Esophagus squamous epithelium (tissue), 5 donors: ENCODE data around the gene HOXD10. TPM values are rescaled to one million over a fixed set of nuclear protein-coding genes. Genes with fewer than 3 reads are reported as not detected.

Experiments used
- DNase-seq: peaks from one replicate; lab custom pipeline; 2025; lab: John Stamatoyannopoulos, UW
- H3K27ac ChIP-seq, 4 donors: fragments of 200-600 bp; sonication (generic); one replicate each; pipeline ENCODE4 v1.5.1; 2016 to 2019; ENCODE audit warnings: mild to moderate bottlenecking in 1 of 4
- H3K27me3 ChIP-seq, 4 donors: fragments of 200-600 bp; sonication (generic); 1 replicate in 3 of 4; 2 replicates in 1 of 4; pipeline versions ENCODE4 v1.5.1 to v1.6.0; 2017 to 2021; ENCODE audit warnings: antibody characterized with exemption in 1 of 4
- H3K36me3 ChIP-seq, 3 donors: fragments of 200-600 bp; sonication (generic); one replicate each; pipeline ENCODE4 v1.5.1; 2016 to 2019
- H3K4me1 ChIP-seq, 3 donors: fragments of 200-600 bp; sonication (generic); one replicate each; pipeline ENCODE4 v1.5.1; 2017 to 2019
- H3K4me3 ChIP-seq, 4 donors: fragments of 200-600 bp; sonication (generic); 1 replicate in 3 of 4; 2 replicates in 1 of 4; pipeline ENCODE4 v1.5.1; 2016 to 2019; ENCODE audit warnings: mild to moderate bottlenecking in 2 of 4, moderate library complexity in 1 of 4
- H3K9me3 ChIP-seq, 3 donors: fragments of 200-600 bp; sonication (generic); one replicate each; pipeline ENCODE4 v1.5.1; 2016 to 2019
- CTCF ChIP-seq, 6 experiments: fragments of 450-650 bp in 4 of 6; fragments of 200-600 bp in 2 of 6; sonication (generic) in 2 of 6; IDR thresholded peaks; one replicate each; pipeline ENCODE4 v1.5.1; 2016 to 2019; ENCODE audit warnings: antibody characterized with exemption in 6 of 6, mild to moderate bottlenecking in 4 of 6, moderate library complexity in 4 of 6
- POLR2A ChIP-seq, 4 donors: fragments of 450-650 bp; IDR thresholded peaks; one replicate each; pipeline ENCODE4 v1.6.1; 2017; ENCODE audit warnings: antibody characterized with exemption in 4 of 4, mild to moderate bottlenecking in 4 of 4, moderate library complexity in 3 of 4
- WGBS, 2 donors: methylation state at CpG; one replicate each; pipeline ENCODE4 v1.1.5; 2018; 5-methylcytosine and 5-hydroxymethylcytosine counted together
- intact Hi-C: fragments of 100-400 bp; cut with DNase I; formaldehyde crosslinking; loops from one replicate; pipeline ENCODE4 v1.15.0; 2022
- total RNA-seq, 4 donors: library from RNA; depleted of rRNA; stranded (reverse); fragments of >200 nt; gene quantifications; one replicate each; pipeline ENCODE4 v1.1.0, GENCODE V29; 2016
- donor health status: DM: yes; HTN: yes; CAD: no.

HOXD10 gene
- total RNA-seq, 4 donors from 2014 or later, result 0.22 to 0.38 TPM; not detected in 2

DNA sequence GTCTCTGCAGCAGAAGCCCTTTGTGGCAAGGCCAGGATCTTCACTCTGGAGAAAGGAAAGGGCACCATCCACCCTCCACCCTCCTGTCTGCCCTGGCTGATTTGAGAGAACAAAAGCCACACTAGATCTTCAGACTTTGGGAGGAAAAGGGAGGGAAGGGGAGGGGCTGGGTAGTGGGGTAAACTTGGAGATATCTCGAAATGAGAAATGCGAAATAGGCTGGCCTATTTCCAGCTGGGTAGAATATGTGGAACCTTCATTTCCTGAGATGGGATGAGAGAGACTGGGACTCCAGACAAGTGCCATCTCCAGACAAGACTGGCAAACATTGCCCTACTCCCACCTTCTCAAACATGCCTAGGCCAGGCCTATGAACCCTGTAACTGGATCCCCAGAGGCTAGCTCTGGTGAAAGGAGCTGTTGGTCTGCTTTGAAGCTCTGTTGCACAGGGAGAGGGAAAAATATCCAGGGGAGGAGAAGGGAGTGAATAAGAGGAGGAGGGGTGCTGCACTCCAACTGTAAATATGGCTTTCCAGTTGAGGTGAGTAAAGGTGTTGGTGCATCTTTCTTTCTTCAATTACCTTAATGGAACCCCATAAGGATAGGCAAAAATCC lies 15.3 kb upstream of the HOXD10 start:
- no peaks in the 10 kb centered on the region for H3K36me3 ChIP-seq
- H3K27me3 ChIP-seq, result peaks cover 51 to 100% (median 82%) of the 10 kb centered on the region in 4 donors
- H3K4me3 ChIP-seq, result no peak overlapping the region
- no peak for DNase-seq
- H3K27ac ChIP-seq, result no peak overlapping the region
- TF ChIP-seq POLR2A (IDR thresholded peaks at IDR 0.05) (no peak), CTCF (IDR thresholded peaks at IDR 0.05) (no peak)
- 4 to 7% methylated on average over 2 of the region's 2 CpGs for WGBS, 2 donors
- no peaks in the 10 kb centered on the region for H3K9me3 ChIP-seq
- peaks cover 25 to 62% (median 34%) of the 10 kb centered on the region in 3 donors for H3K4me1 ChIP-seq
- intact Hi-C loops, result no loop called here

DNA sequence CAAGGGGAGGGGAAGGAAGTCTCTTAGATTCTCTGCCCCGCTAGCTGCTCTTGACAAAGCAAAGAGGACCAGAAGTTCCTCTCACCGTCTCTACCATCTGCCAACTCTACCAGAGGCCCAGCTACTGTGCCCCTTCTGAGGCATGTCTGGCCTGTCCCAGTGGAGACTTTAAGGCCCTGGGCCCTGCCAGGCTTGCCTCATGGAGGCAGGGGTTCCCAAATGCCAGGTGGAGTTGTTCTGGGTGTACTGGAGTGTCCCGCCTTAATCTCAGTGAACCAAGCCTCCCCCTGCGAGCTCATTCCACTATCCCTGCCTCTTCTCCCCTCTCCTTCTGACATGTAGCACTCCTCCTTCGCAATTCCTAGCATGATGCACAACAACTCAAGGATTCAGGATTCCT lies 14.7 kb upstream of the HOXD10 start:
- no peaks in the 10 kb centered on the region for H3K9me3 ChIP-seq
- H3K27ac ChIP-seq, result no peak overlapping the region
- no peak overlapping the region for H3K4me3 ChIP-seq
- intact Hi-C loops, result no loop called here
- 43 to 53% methylated on average over 5 of the region's 5 CpGs for WGBS, 2 donors
- H3K4me1 ChIP-seq, result peaks cover 30 to 62% (median 37%) of the 10 kb centered on the region in 3 donors
- H3K27me3 ChIP-seq, result peaks cover 46 to 100% (median 82%) of the 10 kb centered on the region in 4 donors
- H3K36me3 ChIP-seq, result no peaks in the 10 kb centered on the region
- no peak for TF ChIP-seq CTCF (IDR thresholded peaks at IDR 0.05)
- no peak for TF ChIP-seq POLR2A (IDR thresholded peaks at IDR 0.05)
- no peak for DNase-seq

DNA sequence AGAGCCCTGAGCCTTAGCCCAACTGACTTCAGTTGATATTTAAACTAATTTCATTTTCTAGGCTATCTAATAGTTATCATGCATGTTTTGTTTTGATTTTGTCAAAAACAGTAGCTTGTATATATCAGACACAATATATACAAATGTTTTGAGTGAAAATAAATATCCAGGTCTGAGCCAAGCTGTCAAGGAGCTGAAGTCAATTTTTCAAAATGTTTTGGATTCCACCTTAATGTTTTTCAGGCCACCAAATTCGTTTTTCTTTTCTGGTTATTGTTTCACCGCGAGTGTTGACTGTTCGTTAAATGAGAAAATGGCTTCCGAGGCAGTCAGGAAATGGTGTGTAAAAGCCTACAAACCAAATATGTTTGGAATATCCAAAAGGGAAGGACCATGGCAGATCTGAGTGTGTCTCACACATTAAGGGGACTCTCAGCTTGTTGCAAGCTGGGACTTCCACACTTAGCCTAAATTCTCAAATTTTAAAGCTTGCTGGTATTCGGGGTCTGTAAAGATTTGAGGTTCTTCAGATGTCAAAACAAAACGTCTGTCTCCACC lies 14.2 kb upstream of the HOXD10 start:
- no peak for TF ChIP-seq CTCF (IDR thresholded peaks at IDR 0.05)
- TF ChIP-seq POLR2A (IDR thresholded peaks at IDR 0.05), result no peak
- 15 to 21% methylated on average over 7 of the region's 7 CpGs for WGBS, 2 donors
- H3K36me3 ChIP-seq, result no peaks in the 10 kb centered on the region
- no peak for DNase-seq
- no peak overlapping the region for H3K4me3 ChIP-seq
- intact Hi-C loops, result no loop called here
- no peak overlapping the region for H3K27ac ChIP-seq
- peaks cover 40 to 100% (median 84%) of the 10 kb centered on the region in 4 donors for H3K27me3 ChIP-seq
- H3K4me1 ChIP-seq, result peaks cover 32 to 62% (median 35%) of the 10 kb centered on the region in 3 donors
- no peaks in the 10 kb centered on the region for H3K9me3 ChIP-seq

GRCh38 chr2:176103194-176103593 lies 13.4 kb upstream of the HOXD10 start:
- H3K4me3 ChIP-seq, result no peak overlapping the region
- no peak for DNase-seq

More at GRCh38 chr2:176103194-176103593, 13.4 kb upstream of the HOXD10 start:
- TF ChIP-seq POLR2A (IDR thresholded peaks at IDR 0.05) (no peak), CTCF (IDR thresholded peaks at IDR 0.05) (no peak)
- intact Hi-C loops, result no loop called here
- Histone ChIP-seq H3K36me3 (no peaks in the 10 kb centered on the region), H3K4me1 (peaks cover 24 to 61% (median 30%) of the 10 kb centered on the region in 3 donors), H3K9me3 (no peaks in the 10 kb centered on the region), H3K27me3 (peaks cover 40 to 100% (median 81%) of the 10 kb centered on the region in 4 donors), H3K27ac (no peak overlapping the region)
- WGBS, 2 donors, result 37 to 40% methylated on average over 7 of the region's 7 CpGs
